Gastrocnemius medialis (tissue), 4 donors: Measurements from ENCODE around the gene TLE7.

Source experiments
- POLR2A ChIP-seq, 2 donors: fragments of 450-650 bp; IDR thresholded peaks; one replicate each; pipeline ENCODE4 v1.6.1; 2017; ENCODE audit warnings: antibody characterized with exemption in 2 of 2, mild to moderate bottlenecking in 2 of 2, moderate library complexity in 2 of 2
- TF ChIP-seq, protein P1 (sequence below), 5 experiments: fragments of 450-650 bp in 3 of 5; fragments of 200-600 bp in 2 of 5; sonication (generic) in 2 of 5; IDR thresholded peaks in 4 of 5; conservative IDR thresholded peaks in 1 of 5; 1 replicate in 4 of 5; 2 replicates in 1 of 5; pipeline ENCODE4 v1.5.1; 2016 to 2019; ENCODE audit warnings: antibody characterized with exemption in 5 of 5, mild to moderate bottlenecking in 3 of 5, moderate library complexity in 3 of 5

DNA sequence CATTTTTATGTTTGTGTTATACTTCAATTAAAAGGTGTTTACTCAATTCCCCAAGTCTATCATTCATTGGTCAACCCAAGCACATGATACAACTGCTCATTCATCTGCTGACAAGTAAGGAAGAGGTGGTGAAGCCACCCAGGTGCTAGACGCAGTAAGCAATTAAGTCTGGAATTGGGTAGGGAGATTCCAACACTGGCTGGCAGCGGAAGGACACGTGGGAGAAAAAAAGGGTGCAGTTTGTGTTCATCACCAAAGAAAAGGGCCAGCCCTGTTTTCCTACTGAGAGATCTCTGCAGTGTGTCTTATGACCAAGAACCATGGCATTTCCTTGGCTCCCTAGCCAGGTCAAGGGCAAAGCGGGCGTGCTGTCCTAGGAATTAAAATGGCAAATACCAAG lies 32.0 kb upstream of the TLE7 start:
- no peak for TF ChIP-seq POLR2A (IDR thresholded peaks at IDR 0.05)
- TF ChIP-seq, protein P1, sequence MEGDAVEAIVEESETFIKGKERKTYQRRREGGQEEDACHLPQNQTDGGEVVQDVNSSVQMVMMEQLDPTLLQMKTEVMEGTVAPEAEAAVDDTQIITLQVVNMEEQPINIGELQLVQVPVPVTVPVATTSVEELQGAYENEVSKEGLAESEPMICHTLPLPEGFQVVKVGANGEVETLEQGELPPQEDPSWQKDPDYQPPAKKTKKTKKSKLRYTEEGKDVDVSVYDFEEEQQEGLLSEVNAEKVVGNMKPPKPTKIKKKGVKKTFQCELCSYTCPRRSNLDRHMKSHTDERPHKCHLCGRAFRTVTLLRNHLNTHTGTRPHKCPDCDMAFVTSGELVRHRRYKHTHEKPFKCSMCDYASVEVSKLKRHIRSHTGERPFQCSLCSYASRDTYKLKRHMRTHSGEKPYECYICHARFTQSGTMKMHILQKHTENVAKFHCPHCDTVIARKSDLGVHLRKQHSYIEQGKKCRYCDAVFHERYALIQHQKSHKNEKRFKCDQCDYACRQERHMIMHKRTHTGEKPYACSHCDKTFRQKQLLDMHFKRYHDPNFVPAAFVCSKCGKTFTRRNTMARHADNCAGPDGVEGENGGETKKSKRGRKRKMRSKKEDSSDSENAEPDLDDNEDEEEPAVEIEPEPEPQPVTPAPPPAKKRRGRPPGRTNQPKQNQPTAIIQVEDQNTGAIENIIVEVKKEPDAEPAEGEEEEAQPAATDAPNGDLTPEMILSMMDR (IDR thresholded peaks at IDR 0.05 in 4 of 5, conservative IDR thresholded peaks at IDR 0.05 in 1 of 5) = no peak
